Endothelial cell of umbilical vein (primary cell): ENCODE measurements around the gene ZBTB32. TPM values are rescaled to one million over a fixed set of nuclear protein-coding genes. Genes with fewer than 3 reads are reported as not detected.

Experiments
- BruUV-seq: library from RNA; stranded (reverse); fragments of 400-500 nt; replicated peaks from 2 replicates; lab custom pipeline; 2021; lab: Mats Ljungman, UMichigan
- CTCF ChIA-PET: fragments of 300-600, 350-600 bp; sonication (Branson Sonifier 250); formaldehyde crosslinking; loops from one replicate; lab custom pipeline; 2021; ENCODE audit warnings: antibody characterized with exemption, inconsistent platforms; lab: Charles Lee
- POLR2A ChIA-PET: fragments of 300-600, 350-600 bp; sonication (Branson Sonifier 250); formaldehyde crosslinking; loops from one replicate; lab custom pipeline; 2021; ENCODE audit warnings: antibody characterized with exemption, inconsistent platforms; lab: Charles Lee
- DNase-seq: peaks from one replicate; pipeline ENCODE4 v3.0.0-alpha.2; 2011; ENCODE audit warnings: low read depth, low spot score
- FAIRE-seq: peaks from 2 replicates; lab custom pipeline; 2011; peaks lifted over from hg19 to GRCh38; lab: Jason Lieb, UNC
- H2AFZ ChIP-seq: 2 replicates; pipeline ENCODE4 v1.6.0; 2012; ENCODE audit warnings: low read depth, low read length, control low read depth, inconsistent platforms
- H3K27ac ChIP-seq: 2 replicates; pipeline ENCODE4 v1.5.1; 2011; ENCODE audit warnings: low read depth, mild to moderate bottlenecking, control low read depth, low read length, moderate library complexity; ENCODE audit not compliant: insufficient read depth
- H3K27me3 ChIP-seq, 2 experiments: 2 replicates each; pipeline versions ENCODE4 v1.6.0 to v1.6.1; 2011; ENCODE audit warnings: low read length in 2 of 2, mixed read lengths in 1 of 2; ENCODE audit not compliant: control insufficient read depth in 2 of 2, insufficient read depth in 2 of 2
- H3K36me3 ChIP-seq, 2 experiments: 2 replicates in 1 of 2; 3 replicates in 1 of 2; pipeline ENCODE4 v1.5.1; 2011; ENCODE audit warnings: low read length in 2 of 2, mild to moderate bottlenecking in 1 of 2, moderate library complexity in 1 of 2; ENCODE audit not compliant: control insufficient read depth in 2 of 2, insufficient read depth in 2 of 2; ENCODE audit errors: extremely low read depth in 1 of 2
- H3K4me1 ChIP-seq: 3 replicates; pipeline ENCODE4 v1.5.1; 2011; ENCODE audit warnings: mild to moderate bottlenecking, low read length; ENCODE audit not compliant: control insufficient read depth, insufficient read depth; ENCODE audit errors: extremely low read depth
- H3K4me2 ChIP-seq: 2 replicates; pipeline ENCODE4 v1.6.1; 2011; ENCODE audit warnings: low read length, control low read depth, mixed read lengths; ENCODE audit not compliant: insufficient read depth
- H3K4me3 ChIP-seq, 3 experiments: fragments of 200-600 bp in 1 of 3; sonication (generic), shearing (Covaris generic) in 1 of 3; replicated peaks in 1 of 3; 2 replicates each; pipeline ENCODE4 v1.5.1; 2011 to 2016; ENCODE audit warnings: control low read depth in 3 of 3, low read length in 3 of 3, mild to moderate bottlenecking in 2 of 3, inconsistent platforms in 1 of 3, low read depth in 1 of 3, moderate library complexity in 1 of 3; ENCODE audit not compliant: insufficient read depth in 1 of 3
- H3K79me2 ChIP-seq: 2 replicates; pipeline ENCODE4 v1.6.0; 2012; ENCODE audit warnings: low read length, inconsistent platforms; ENCODE audit not compliant: control insufficient read depth, insufficient read depth
- H3K9ac ChIP-seq: replicated peaks from 2 replicates; pipeline ENCODE3; 2011; ENCODE audit warnings: low read length, control low read depth; ENCODE audit not compliant: insufficient read depth; ENCODE audit errors: extremely low read depth
- H3K9me1 ChIP-seq: replicated peaks from 3 replicates; pipeline ENCODE4 v1.6.0; 2011; ENCODE audit warnings: mild to moderate bottlenecking, low read length; ENCODE audit not compliant: control insufficient read depth, insufficient read depth; ENCODE audit errors: extremely low read depth
- H3K9me3 ChIP-seq: replicated peaks from 2 replicates; pipeline ENCODE4 v1.5.1; 2012; ENCODE audit warnings: low read length, inconsistent platforms; ENCODE audit not compliant: control insufficient read depth, insufficient read depth
- H4K20me1 ChIP-seq: replicated peaks from 2 replicates; pipeline ENCODE3; 2011; ENCODE audit warnings: mild to moderate bottlenecking, low read length; ENCODE audit not compliant: control insufficient read depth, insufficient read depth; ENCODE audit errors: extremely low read depth
- CTCF ChIP-seq, 2 donors: IDR thresholded peaks; 1 replicate in 1 of 2; 2 replicates in 1 of 2; pipeline ENCODE4 v1.5.1; 2011; ENCODE audit warnings: low read length in 2 of 2, mild to moderate bottlenecking in 2 of 2, moderate library complexity in 2 of 2, control low read depth in 1 of 2, inconsistent platforms in 1 of 2, low read depth in 1 of 2; ENCODE audit not compliant: insufficient read depth in 1 of 2; ENCODE audit errors: extremely low read depth in 1 of 2
- EZH2 ChIP-seq: IDR thresholded peaks from 2 replicates; pipeline ENCODE4 v1.6.1; 2012; ENCODE audit warnings: borderline replicate concordance, low read depth, mild to moderate bottlenecking, moderate library complexity, low read length, inconsistent platforms; ENCODE audit not compliant: severe bottlenecking
- FOS ChIP-seq: IDR thresholded peaks from 2 replicates; pipeline ENCODE4 v1.6.1; 2011; ENCODE audit warnings: mild to moderate bottlenecking, low read length, moderate library complexity, borderline replicate concordance; ENCODE audit not compliant: insufficient read depth
- GATA2 ChIP-seq: IDR thresholded peaks from 2 replicates; pipeline ENCODE4 v1.7.0; 2011; ENCODE audit warnings: low read depth, mild to moderate bottlenecking, moderate library complexity, mixed read lengths, low read length; ENCODE audit not compliant: insufficient read length, insufficient read depth
- JUN ChIP-seq: IDR thresholded peaks from 2 replicates; pipeline ENCODE4 v1.6.1; 2011; ENCODE audit warnings: borderline replicate concordance, low read depth; ENCODE audit not compliant: insufficient read length, insufficient read depth
- MAX ChIP-seq: IDR thresholded peaks from 2 replicates; pipeline ENCODE4 v1.6.1; 2011; ENCODE audit not compliant: insufficient read depth, insufficient read length
- MYC ChIP-seq: IDR thresholded peaks from one replicate; pipeline ENCODE4 v1.6.1; 2011; ENCODE audit warnings: mild to moderate bottlenecking, low read depth, low read length
- POLR2A ChIP-seq: IDR thresholded peaks from 2 replicates; pipeline ENCODE4 v1.6.1; 2012; ENCODE audit warnings: low read depth, mild to moderate bottlenecking, control low read depth, low read length
- POLR2AphosphoS5 ChIP-seq: IDR thresholded peaks from 2 replicates; pipeline ENCODE4 v1.6.1; 2012; ENCODE audit warnings: low read depth, mild to moderate bottlenecking, control low read depth, low read length, moderate library complexity; ENCODE audit not compliant: insufficient read depth
- dilution Hi-C: fragments of 300-500 bp; cut with MboI; formaldehyde crosslinking; loops from one replicate; pipeline ENCODE4 v1.15.0; 2019; ENCODE audit warnings: low sequenced_read_pairs; ENCODE audit not compliant: extremely low pct_ligation_motif_present
- intact Hi-C: fragments of 100-400 bp; cut with micrococcal nuclease; formaldehyde crosslinking; loops from one replicate; pipeline ENCODE4 v1.10.0; 2022
- polyA plus RNA-seq, 4 experiments: library from polyadenylated mRNA; depleted of rRNA in 3 of 4; stranded (reverse) in 3 of 4; unstranded in 1 of 4; fragments of >200 nt; gene quantifications; 2 replicates each; pipeline versions ENCODE4 v1.2.1 to v1.2.3, GENCODE V29; 2011 to 2012; ENCODE audit warnings: missing spikeins in 1 of 4
- total RNA-seq: library from RNA; stranded (reverse); gene quantifications from 2 replicates; pipeline ENCODE4 v1.2.3, GENCODE V29; 2021

Gene ZBTB32
- total and polyA plus RNA-seq, 2 donors (not counting 3 experiments of a cell fraction or from before 2014, with no cell fraction given) = not detected

GRCh38 chr19:35719402-35720162 is 15.2 kb downstream of the ZBTB32 start:
- dilution Hi-C loops = no loop called here
- intact Hi-C loops = no loop called here
- Histone ChIP-seq H3K9me3 (no peaks in the 10 kb centered on the region), H4K20me1 (no peaks in the 10 kb centered on the region), H3K9ac (no peak overlapping the region), H3K27me3 (no peaks in the 10 kb centered on the region), H3K4me1 (peaks cover 17% of the 10 kb centered on the region), H3K27ac (no peak overlapping the region), H3K4me3 (no peak overlapping the region), H3K9me1 (no peaks in the 10 kb centered on the region), H3K36me3 (peaks cover 12 to 34% of the 10 kb centered on the region in 2 experiments), H3K79me2 (peaks cover 30% of the 10 kb centered on the region), H2AFZ (no peak overlapping the region), H3K4me2 (peak overlapping the region; percentile 44)
- BruUV-seq = no TSS peak
- POLR2A ChIA-PET = no interaction called here
- no peak for TF ChIP-seq POLR2AphosphoS5
- no peak for TF ChIP-seq FOS
- no peak for TF ChIP-seq GATA2
- no peak for TF ChIP-seq JUN
- no peak for TF ChIP-seq EZH2
- no peak for TF ChIP-seq POLR2A
- CTCF ChIA-PET = interaction anchor here (0.5 to 1.8 kb wide), 3 partner anchors 21 to 363 kb away, joined by 3 to 7 read pairs (median 5); partner anchors contain the start of genes PSENEN and U2AF1L4
- FAIRE-seq (no peak), DNase-seq (no peak)

- Histone ChIP-seq H2AFZ (no peak overlapping the region), H3K79me2 (peaks cover 30% of the 10 kb centered on the region), H4K20me1 (no peaks in the 10 kb centered on the region), H3K36me3 (peaks cover 12 to 40% of the 10 kb centered on the region in 2 experiments), H3K27ac (no peak overlapping the region), H3K9me1 (no peaks in the 10 kb centered on the region), H3K4me2 (no peak overlapping the region), H3K27me3 (no peaks in the 10 kb centered on the region), H3K9ac (no peak overlapping the region), H3K9me3 (no peaks in the 10 kb centered on the region), H3K4me3 (no peak overlapping the region), H3K4me1 (peaks cover 17% of the 10 kb centered on the region)
- FAIRE-seq (no peak), DNase-seq (no peak)
- no peak for TF ChIP-seq POLR2AphosphoS5
- TF ChIP-seq JUN = no peak
- no peak for TF ChIP-seq FOS
- TF ChIP-seq EZH2 = no peak
- no peak for TF ChIP-seq MAX
- TF ChIP-seq CTCF (IDR thresholded peaks at IDR 0.05; ENCODE audit: extremely low read depth in 1 of 2, insufficient read depth in 1 of 2, low read depth in 1 of 2, low read length in 2 of 2) = no peak
- no peak for TF ChIP-seq MYC
- TF ChIP-seq POLR2A = no peak
- no peak for TF ChIP-seq GATA2
- POLR2A ChIA-PET = no interaction called here
- no TSS peak for BruUV-seq
- intact Hi-C loops = no loop called here
- CTCF ChIA-PET = no interaction called here
- dilution Hi-C loops = no loop called here
Measured at GRCh38 chr19:35720163-35720524, 15.8 kb downstream of the ZBTB32 start.
